ENCODE results near the gene ANXA11. TPM values are rescaled to one million over a fixed set of nuclear protein-coding genes. Genes with fewer than 3 reads are reported as not detected.

Gene ANXA11
- total RNA-seq, 1 experiment from 2014 or later: 68.1 TPM

DNA sequence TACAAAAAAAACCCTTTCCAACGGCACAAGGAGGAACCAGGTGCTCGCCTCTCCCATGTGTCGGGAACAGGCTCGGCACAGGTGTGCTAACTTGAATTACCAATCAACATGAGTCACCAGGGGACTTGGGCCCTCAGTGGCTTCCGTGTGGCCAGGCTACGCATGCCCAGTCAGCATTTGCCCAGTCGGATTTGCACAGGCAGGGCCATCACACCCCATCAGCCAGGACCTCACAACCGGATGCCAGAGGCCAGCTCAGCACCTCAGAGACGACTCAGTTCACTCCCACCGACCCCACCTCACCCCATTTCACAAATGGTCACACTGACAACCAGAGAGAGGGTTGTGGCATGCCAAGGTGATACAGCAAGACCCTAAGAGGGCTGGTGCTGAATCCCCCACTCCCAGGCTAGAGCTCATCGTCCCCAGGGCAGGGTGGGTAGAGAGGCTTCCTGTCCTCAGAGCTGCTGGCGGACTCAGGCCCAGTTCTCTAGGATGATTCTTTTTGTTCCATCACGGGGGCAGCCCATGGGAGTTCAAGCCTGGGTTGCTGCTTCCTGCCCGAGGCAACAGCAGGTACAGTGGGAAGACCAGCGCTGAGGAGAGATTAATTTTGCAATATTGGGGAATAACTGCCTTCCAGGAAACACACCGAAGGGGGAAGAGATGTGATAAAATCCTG, 13.6 kb downstream of the ANXA11 start:
- no peak overlapping the region for H2BK20ac ChIP-seq (ENCODE audit: low read depth, low read length, poor library complexity, severe bottlenecking)
- no peak overlapping the region for H2BK5ac ChIP-seq (ENCODE audit: insufficient read length, low read length)
- no peak overlapping the region for H3K56ac ChIP-seq (ENCODE audit: insufficient read length, low read depth, low read length)
- H3K4ac ChIP-seq (ENCODE audit: low read depth, low read length): no peak overlapping the region
- H3K4me2 ChIP-seq (ENCODE audit: insufficient read depth, insufficient read length, low read length): no peak overlapping the region
- peaks cover 2% of the 10 kb centered on the region for H3K79me1 ChIP-seq (ENCODE audit: insufficient read depth, low read depth, low read length, poor library complexity, severe bottlenecking)
- H4K8ac ChIP-seq (replicated peaks; ENCODE audit: insufficient read length, low read depth, low read length): no peak overlapping the region
- peak overlapping the region in 2 of 3 experiments; percentile 44; a peak in 3 of 7 replicates for H3K27ac Mint-ChIP-seq
- no peaks in the 10 kb centered on the region for H3K27me3 Mint-ChIP-seq (ENCODE audit: low read depth)
- no peaks in the 10 kb centered on the region for H3K9me3 ChIP-seq (ENCODE audit: control insufficient read depth, low read depth, low read length)
- H3K36me3 Mint-ChIP-seq (ENCODE audit: insufficient read depth in 1 of 3, low read depth in 3 of 3): peaks cover 0 to 2% (median 0%) of the 10 kb centered on the region in 3 experiments; a peak in 4 of 7 replicates
- 0 out of 2 replicates have a peak overlapping the region, but pooled peaks have one; percentile 44 for H3K14ac ChIP-seq (ENCODE audit: insufficient read depth, low read length)
- no peak overlapping the region for H4K91ac ChIP-seq (ENCODE audit: insufficient read length, low read depth, low read length)
- peaks cover 3% of the 10 kb centered on the region; the same call in 1 of the 2 replicates for H3K79me2 ChIP-seq (ENCODE audit: insufficient read depth, low read length)
- peaks cover 25 to 52% of the 10 kb centered on the region in 2 experiments for H3K4me1 Mint-ChIP-seq
- no peak for DNase-seq
- no peak overlapping the region for H3K9ac ChIP-seq (ENCODE audit: extremely low read depth, insufficient read length, low read length)
- no peak overlapping the region for H2BK120ac ChIP-seq (ENCODE audit: low read depth, low read length, poor library complexity, severe bottlenecking)
- no peak overlapping the region for H3K27ac ChIP-seq (ENCODE audit: insufficient read length, low read depth, low read length)
- no peak overlapping the region for H3K23ac ChIP-seq (ENCODE audit: insufficient read length, low read depth, low read length)
- no peaks in the 10 kb centered on the region for H4K20me1 ChIP-seq (ENCODE audit: control insufficient read depth, insufficient read depth, insufficient read length)
- no peak overlapping the region for H2BK15ac ChIP-seq (ENCODE audit: low read depth, low read length)
- H4K5ac ChIP-seq (ENCODE audit: insufficient read length, low read depth, low read length): no peak overlapping the region
- H2AK5ac ChIP-seq (ENCODE audit: insufficient read length, low read length): no peak overlapping the region
- H3K4me1 ChIP-seq (ENCODE audit: insufficient read depth, low read length): peaks cover 2% of the 10 kb centered on the region; the same call in 1 of the 2 replicates
- no peaks in the 10 kb centered on the region for H3K23me2 ChIP-seq (ENCODE audit: insufficient read length, low read depth, low read length, poor library complexity, severe bottlenecking)
- no peak for TF ChIP-seq CTCF (conservative IDR thresholded peaks at IDR 0.05)
- H3K18ac ChIP-seq (ENCODE audit: insufficient read length, low read depth, low read length): no peak overlapping the region
- no peaks in the 10 kb centered on the region for H3K27me3 ChIP-seq (ENCODE audit: insufficient read depth, low read length)
- no peak overlapping the region for H3K4me3 Mint-ChIP-seq
- WGBS (ENCODE audit: extremely low coverage, insufficient read length, low lambda C conversion rate): no CpG with 5 or more reads among the region's 16 CpGs
- no peak overlapping the region for H2AFZ ChIP-seq (ENCODE audit: low read length)
- no peaks in the 10 kb centered on the region for H3K9me3 Mint-ChIP-seq
- H2BK12ac ChIP-seq (ENCODE audit: insufficient read length, low read depth, low read length): no peak overlapping the region
- H3T11ph ChIP-seq (ENCODE audit: low read length): no peak overlapping the region

All from H9 (cell line).